Endothelial cell of umbilical vein (primary cell): Measurements from ENCODE around the gene BIN1. TPM values are rescaled to one million over a fixed set of nuclear protein-coding genes. Genes with fewer than 3 reads are reported as not detected.

ENCODE experiments used
- BruUV-seq: library from RNA; stranded (reverse); fragments of 400-500 nt; replicated peaks from 2 replicates; lab custom pipeline; 2021; lab: Mats Ljungman, UMichigan
- CTCF ChIA-PET: fragments of 300-600, 350-600 bp; sonication (Branson Sonifier 250); formaldehyde crosslinking; loops from one replicate; lab custom pipeline; 2021; ENCODE audit warnings: antibody characterized with exemption, inconsistent platforms; lab: Charles Lee
- POLR2A ChIA-PET: fragments of 300-600, 350-600 bp; sonication (Branson Sonifier 250); formaldehyde crosslinking; loops from one replicate; lab custom pipeline; 2021; ENCODE audit warnings: antibody characterized with exemption, inconsistent platforms; lab: Charles Lee
- DNase-seq: peaks from one replicate; pipeline ENCODE4 v3.0.0-alpha.2; 2011; ENCODE audit warnings: low read depth, low spot score
- FAIRE-seq: peaks from 2 replicates; lab custom pipeline; 2011; peaks lifted over from hg19 to GRCh38; lab: Jason Lieb, UNC
- H2AFZ ChIP-seq: 2 replicates; pipeline ENCODE4 v1.6.0; 2012; ENCODE audit warnings: low read depth, low read length, control low read depth, inconsistent platforms
- H3K27ac ChIP-seq: 2 replicates; pipeline ENCODE4 v1.5.1; 2011; ENCODE audit warnings: low read depth, mild to moderate bottlenecking, control low read depth, low read length, moderate library complexity; ENCODE audit not compliant: insufficient read depth
- H3K27me3 ChIP-seq, 2 experiments: 2 replicates each; pipeline versions ENCODE4 v1.6.0 to v1.6.1; 2011; ENCODE audit warnings: low read length in 2 of 2, mixed read lengths in 1 of 2; ENCODE audit not compliant: control insufficient read depth in 2 of 2, insufficient read depth in 2 of 2
- H3K36me3 ChIP-seq, 2 experiments: 2 replicates in 1 of 2; 3 replicates in 1 of 2; pipeline ENCODE4 v1.5.1; 2011; ENCODE audit warnings: low read length in 2 of 2, mild to moderate bottlenecking in 1 of 2, moderate library complexity in 1 of 2; ENCODE audit not compliant: control insufficient read depth in 2 of 2, insufficient read depth in 2 of 2; ENCODE audit errors: extremely low read depth in 1 of 2
- H3K4me1 ChIP-seq: 3 replicates; pipeline ENCODE4 v1.5.1; 2011; ENCODE audit warnings: mild to moderate bottlenecking, low read length; ENCODE audit not compliant: control insufficient read depth, insufficient read depth; ENCODE audit errors: extremely low read depth
- H3K4me2 ChIP-seq: 2 replicates; pipeline ENCODE4 v1.6.1; 2011; ENCODE audit warnings: low read length, control low read depth, mixed read lengths; ENCODE audit not compliant: insufficient read depth
- H3K4me3 ChIP-seq, 3 experiments: fragments of 200-600 bp in 1 of 3; sonication (generic), shearing (Covaris generic) in 1 of 3; replicated peaks in 1 of 3; 2 replicates each; pipeline ENCODE4 v1.5.1; 2011 to 2016; ENCODE audit warnings: control low read depth in 3 of 3, low read length in 3 of 3, mild to moderate bottlenecking in 2 of 3, inconsistent platforms in 1 of 3, low read depth in 1 of 3, moderate library complexity in 1 of 3; ENCODE audit not compliant: insufficient read depth in 1 of 3
- H3K79me2 ChIP-seq: 2 replicates; pipeline ENCODE4 v1.6.0; 2012; ENCODE audit warnings: low read length, inconsistent platforms; ENCODE audit not compliant: control insufficient read depth, insufficient read depth
- H3K9ac ChIP-seq: replicated peaks from 2 replicates; pipeline ENCODE3; 2011; ENCODE audit warnings: low read length, control low read depth; ENCODE audit not compliant: insufficient read depth; ENCODE audit errors: extremely low read depth
- H3K9me1 ChIP-seq: replicated peaks from 3 replicates; pipeline ENCODE4 v1.6.0; 2011; ENCODE audit warnings: mild to moderate bottlenecking, low read length; ENCODE audit not compliant: control insufficient read depth, insufficient read depth; ENCODE audit errors: extremely low read depth
- H3K9me3 ChIP-seq: replicated peaks from 2 replicates; pipeline ENCODE4 v1.5.1; 2012; ENCODE audit warnings: low read length, inconsistent platforms; ENCODE audit not compliant: control insufficient read depth, insufficient read depth
- H4K20me1 ChIP-seq: replicated peaks from 2 replicates; pipeline ENCODE3; 2011; ENCODE audit warnings: mild to moderate bottlenecking, low read length; ENCODE audit not compliant: control insufficient read depth, insufficient read depth; ENCODE audit errors: extremely low read depth
- CTCF ChIP-seq, 2 donors: IDR thresholded peaks; 1 replicate in 1 of 2; 2 replicates in 1 of 2; pipeline ENCODE4 v1.5.1; 2011; ENCODE audit warnings: low read length in 2 of 2, mild to moderate bottlenecking in 2 of 2, moderate library complexity in 2 of 2, control low read depth in 1 of 2, inconsistent platforms in 1 of 2, low read depth in 1 of 2; ENCODE audit not compliant: insufficient read depth in 1 of 2; ENCODE audit errors: extremely low read depth in 1 of 2
- EZH2 ChIP-seq: IDR thresholded peaks from 2 replicates; pipeline ENCODE4 v1.6.1; 2012; ENCODE audit warnings: borderline replicate concordance, low read depth, mild to moderate bottlenecking, moderate library complexity, low read length, inconsistent platforms; ENCODE audit not compliant: severe bottlenecking
- FOS ChIP-seq: IDR thresholded peaks from 2 replicates; pipeline ENCODE4 v1.6.1; 2011; ENCODE audit warnings: mild to moderate bottlenecking, low read length, moderate library complexity, borderline replicate concordance; ENCODE audit not compliant: insufficient read depth
- GATA2 ChIP-seq: IDR thresholded peaks from 2 replicates; pipeline ENCODE4 v1.7.0; 2011; ENCODE audit warnings: low read depth, mild to moderate bottlenecking, moderate library complexity, mixed read lengths, low read length; ENCODE audit not compliant: insufficient read length, insufficient read depth
- JUN ChIP-seq: IDR thresholded peaks from 2 replicates; pipeline ENCODE4 v1.6.1; 2011; ENCODE audit warnings: borderline replicate concordance, low read depth; ENCODE audit not compliant: insufficient read length, insufficient read depth
- MAX ChIP-seq: IDR thresholded peaks from 2 replicates; pipeline ENCODE4 v1.6.1; 2011; ENCODE audit not compliant: insufficient read depth, insufficient read length
- POLR2AphosphoS5 ChIP-seq: IDR thresholded peaks from 2 replicates; pipeline ENCODE4 v1.6.1; 2012; ENCODE audit warnings: low read depth, mild to moderate bottlenecking, control low read depth, low read length, moderate library complexity; ENCODE audit not compliant: insufficient read depth
- dilution Hi-C: fragments of 300-500 bp; cut with MboI; formaldehyde crosslinking; loops from one replicate; pipeline ENCODE4 v1.15.0; 2019; ENCODE audit warnings: low sequenced_read_pairs; ENCODE audit not compliant: extremely low pct_ligation_motif_present
- intact Hi-C: fragments of 100-400 bp; cut with micrococcal nuclease; formaldehyde crosslinking; loops from one replicate; pipeline ENCODE4 v1.10.0; 2022
- polyA plus RNA-seq, 4 experiments: library from polyadenylated mRNA; depleted of rRNA in 3 of 4; stranded (reverse) in 3 of 4; unstranded in 1 of 4; fragments of >200 nt; gene quantifications; 2 replicates each; pipeline versions ENCODE4 v1.2.1 to v1.2.3, GENCODE V29; 2011 to 2012; ENCODE audit warnings: missing spikeins in 1 of 4
- total RNA-seq: library from RNA; stranded (reverse); gene quantifications from 2 replicates; pipeline ENCODE4 v1.2.3, GENCODE V29; 2021

BIN1 gene
- total and polyA plus RNA-seq, 2 donors (not counting 3 experiments of a cell fraction or from before 2014, with no cell fraction given): 26.3 to 36.9 TPM

- Histone ChIP-seq H3K4me2 (no peak overlapping the region), H3K9me3 (no peaks in the 10 kb centered on the region), H2AFZ (no peak overlapping the region), H3K4me3 (no peak overlapping the region), H4K20me1 (no peaks in the 10 kb centered on the region), H3K27me3 (no peaks in the 10 kb centered on the region), H3K36me3 (no peaks in the 10 kb centered on the region), H3K27ac (no peak overlapping the region), H3K4me1 (peaks cover 6% of the 10 kb centered on the region), H3K9ac (no peak overlapping the region), H3K79me2 (peaks cover 35% of the 10 kb centered on the region), H3K9me1 (no peaks in the 10 kb centered on the region)
- BruUV-seq: no TSS peak
- dilution Hi-C loops (no loop called here), intact Hi-C loops (no loop called here)
- TF ChIP-seq JUN (no peak), GATA2 (no peak), MAX (no peak), CTCF (IDR thresholded peaks at IDR 0.05; ENCODE audit: extremely low read depth in 1 of 2, insufficient read depth in 1 of 2, low read depth in 1 of 2, low read length in 2 of 2) (no peak), POLR2AphosphoS5 (no peak), EZH2 (no peak), FOS (no peak)
- FAIRE-seq (no peak), DNase-seq (no peak)
- ChIA-PET POLR2A (no interaction called here), CTCF (interaction anchor here (1.0 to 1.9 kb wide), 2 partner anchors 12 to 33 kb away, joined by 3 to 5 read pairs; no protein-coding TSS in a partner anchor)
Observed at GRCh38 chr2:127101048-127101611, 5.8 kb downstream of the BIN1 start.
